GM21515 (cell line): ENCODE measurements around the gene HCRTR1.

ENCODE experiments used
- ATAC-seq: cut with Tn5 transposase; IDR thresholded peaks from one replicate; pipeline ENCODE4 v1.9.1; 2021; ENCODE audit not compliant: unreplicated experiment

The HCRTR1 gene

DNA sequence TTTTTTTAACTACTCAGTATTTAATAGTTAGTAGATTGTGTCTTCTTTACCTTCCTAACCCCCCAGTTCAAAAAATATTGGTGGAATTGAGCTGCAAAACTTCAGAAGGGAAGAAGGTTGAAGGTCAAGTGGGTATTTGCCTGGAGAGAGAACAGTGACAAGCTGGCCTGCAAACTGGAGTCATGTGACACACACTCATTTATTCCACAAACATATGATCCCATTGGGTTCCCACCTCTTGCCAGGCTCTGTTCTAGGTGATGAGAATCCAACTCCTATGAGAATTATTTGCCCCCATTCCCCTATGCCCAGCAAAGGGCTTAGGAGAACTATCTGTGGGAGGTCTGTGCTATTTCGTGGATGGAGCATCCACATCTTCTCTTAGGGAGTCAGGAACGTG, 30.7 kb downstream of the HCRTR1 start:
- ATAC-seq = no peak

DNA sequence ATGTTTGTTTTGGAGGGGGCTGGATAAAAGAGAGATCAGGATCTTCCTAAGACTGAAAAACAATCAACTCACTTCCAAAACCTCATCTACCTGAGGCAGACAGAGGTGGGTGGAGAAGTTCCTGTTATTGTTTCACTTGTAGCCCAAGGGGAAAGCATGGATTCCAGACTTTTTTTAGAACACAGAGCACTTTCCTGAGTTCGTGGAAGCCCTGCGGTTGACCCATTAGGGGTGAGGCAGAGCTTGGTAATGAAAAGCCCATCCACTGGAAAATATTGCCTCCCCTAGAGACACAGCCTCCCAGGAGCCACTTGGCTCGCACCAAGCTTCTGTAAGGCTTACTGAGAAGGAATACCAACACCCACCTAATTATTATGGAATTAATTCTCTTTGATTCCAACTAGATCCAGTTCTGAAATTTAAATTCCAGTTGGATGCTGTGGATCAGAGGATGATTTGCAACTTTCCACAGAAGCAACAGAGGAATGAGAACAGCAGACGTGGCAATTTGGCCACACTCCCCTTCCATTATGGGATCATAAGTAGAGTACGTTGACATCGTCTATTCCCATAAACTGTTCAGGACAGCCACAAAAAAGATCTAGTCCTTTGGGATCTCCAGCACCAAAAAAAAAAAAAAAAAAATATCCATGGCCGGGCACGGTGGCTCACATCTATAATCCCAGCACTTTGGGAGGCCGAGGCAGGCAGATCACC, 31.3 kb downstream of the HCRTR1 start:
- ATAC-seq = no peak

DNA sequence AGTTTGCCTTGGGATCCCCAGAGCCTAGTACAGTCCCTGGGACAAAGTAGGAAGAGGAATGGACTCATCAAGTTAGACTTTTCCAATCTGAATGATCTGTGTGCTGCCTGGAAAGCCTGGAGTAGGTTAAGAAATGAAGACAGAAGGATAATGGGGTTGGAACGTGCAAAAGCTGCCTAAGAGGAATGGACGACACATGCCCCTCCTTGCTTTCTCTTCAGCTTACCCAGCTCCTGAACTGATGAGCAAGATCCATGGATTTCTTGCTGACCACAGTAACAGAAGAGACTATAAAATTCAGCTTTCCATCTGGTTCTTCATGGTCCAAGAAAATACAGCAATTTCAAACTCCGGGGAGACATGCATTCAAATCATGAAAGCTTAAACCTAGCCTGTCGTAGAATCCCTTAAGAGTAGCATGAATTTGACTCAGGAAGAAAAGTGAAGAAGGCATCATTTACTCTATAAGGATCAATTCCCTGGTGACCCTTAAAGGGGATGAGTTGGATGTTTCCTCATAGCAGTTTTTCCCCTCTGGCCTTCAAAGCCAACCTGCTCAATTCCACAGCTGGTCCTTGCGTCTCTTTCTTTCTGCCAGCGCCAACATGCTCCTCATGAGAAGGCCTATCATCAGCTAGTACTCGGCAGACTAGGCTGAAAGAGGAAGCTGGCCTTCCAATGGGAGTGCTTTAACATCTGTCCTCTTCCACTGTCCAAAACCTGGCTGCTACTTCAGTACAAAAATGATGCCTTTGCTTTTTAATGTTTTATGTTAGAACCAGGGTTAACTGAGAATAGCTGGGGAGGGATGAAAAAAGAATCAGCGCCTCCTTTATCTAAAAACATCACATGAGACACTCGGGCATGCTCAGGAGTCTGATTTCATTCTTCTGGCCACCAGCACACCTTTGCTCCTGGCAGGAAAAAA, 32.9 kb downstream of the HCRTR1 start:
- no peak for ATAC-seq

DNA sequence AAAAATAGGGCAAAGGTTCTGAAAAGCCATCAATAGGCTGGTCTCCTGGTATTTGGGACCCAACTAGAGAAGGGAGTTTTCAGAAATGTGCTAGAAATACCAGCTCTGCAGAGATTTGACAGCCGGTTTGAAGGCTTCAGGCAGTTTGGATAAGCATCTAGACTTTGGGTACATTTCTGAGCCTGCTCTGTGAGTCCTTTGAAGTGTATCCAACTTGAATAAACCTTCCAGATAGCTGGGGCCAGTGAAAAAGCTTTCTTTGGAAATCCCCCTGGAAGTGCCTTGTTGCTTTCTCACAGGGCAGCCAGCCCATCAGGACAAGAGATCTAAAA, 33.6 kb downstream of the HCRTR1 start:
- ATAC-seq = no peak

DNA sequence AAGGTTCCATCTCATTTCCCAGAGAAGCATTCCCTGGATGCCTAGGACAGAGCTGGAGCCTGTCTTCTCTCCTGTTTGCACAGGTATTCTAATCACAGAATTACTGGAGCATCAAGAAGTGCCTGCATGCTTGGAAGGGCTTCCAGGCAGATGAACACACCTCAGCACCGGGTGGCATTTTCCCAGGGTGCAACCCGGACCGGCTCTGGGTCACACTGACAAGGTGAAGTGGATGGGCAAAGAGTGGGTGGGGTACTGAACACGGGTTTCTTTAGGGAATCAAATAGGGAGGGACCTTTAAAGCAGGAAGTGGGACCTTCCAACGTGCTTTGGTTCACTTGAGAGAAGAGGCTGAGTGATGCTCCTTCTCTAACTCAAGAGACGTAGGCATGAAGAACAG, 34.3 kb downstream of the HCRTR1 start:
- no peak for ATAC-seq

DNA sequence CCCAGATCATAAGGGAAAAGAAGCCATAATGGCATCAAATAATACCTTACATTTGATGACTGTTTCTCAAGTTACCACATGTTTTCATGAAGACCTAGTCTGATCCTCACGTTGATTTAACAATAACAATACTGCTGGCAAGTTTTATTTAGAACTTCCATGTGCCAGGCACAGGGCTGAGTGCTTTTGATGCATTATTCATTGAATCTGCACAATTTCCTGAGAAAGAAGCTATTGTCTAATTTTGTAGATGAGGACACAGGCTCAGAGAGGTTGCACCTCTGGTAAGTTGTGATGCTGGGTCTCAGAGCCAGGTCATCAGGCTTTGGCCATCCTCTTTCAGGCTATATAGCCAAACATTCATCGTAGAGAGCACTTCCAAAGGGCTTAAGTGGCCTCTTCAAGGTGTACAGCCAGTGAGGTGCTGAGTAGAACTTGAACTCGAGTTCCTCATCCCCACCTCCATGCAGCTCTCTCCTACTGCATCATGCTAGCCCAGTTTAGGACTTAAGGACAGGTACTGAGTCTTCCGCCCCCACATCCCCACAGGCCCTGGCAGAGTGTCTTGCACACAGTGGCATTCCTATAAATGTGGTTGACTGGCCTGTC, 35.5 kb downstream of the HCRTR1 start:
- ATAC-seq = no peak

DNA sequence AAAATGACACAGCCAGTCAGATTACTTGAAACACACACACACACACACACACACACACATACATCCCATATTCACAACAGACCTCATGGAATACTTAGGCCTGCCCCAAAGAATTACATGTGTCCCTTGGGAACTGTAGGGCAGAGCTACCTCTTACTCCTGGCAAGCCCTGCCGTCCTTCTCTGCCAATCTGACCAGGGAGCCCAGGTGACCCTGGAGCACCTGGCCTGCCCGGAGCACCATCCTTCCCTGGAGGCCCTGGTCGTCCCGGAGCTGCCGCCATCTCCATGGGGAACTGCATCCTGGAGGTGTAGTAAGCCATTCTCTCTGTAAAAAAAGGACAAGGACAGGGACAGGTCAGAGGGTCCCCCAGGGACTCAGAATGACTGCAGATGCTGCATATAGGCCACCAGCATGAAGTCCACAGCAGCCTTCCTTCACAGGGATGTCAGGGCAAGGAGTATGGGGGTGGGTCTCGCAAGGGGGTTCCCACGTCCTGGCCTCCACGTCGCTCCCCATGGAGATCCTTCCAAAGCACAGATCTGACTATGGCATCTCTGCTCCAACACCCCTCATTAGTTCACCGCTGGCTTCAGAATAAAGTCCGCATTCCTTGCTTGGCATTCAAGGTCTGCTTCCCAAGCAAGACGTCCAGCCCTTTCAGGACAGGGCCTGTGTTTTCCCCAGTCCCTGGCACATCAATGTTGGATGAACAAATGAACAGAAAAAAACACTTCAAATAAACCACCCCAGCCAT, 36.4 kb downstream of the HCRTR1 start:
- ATAC-seq = no peak

DNA sequence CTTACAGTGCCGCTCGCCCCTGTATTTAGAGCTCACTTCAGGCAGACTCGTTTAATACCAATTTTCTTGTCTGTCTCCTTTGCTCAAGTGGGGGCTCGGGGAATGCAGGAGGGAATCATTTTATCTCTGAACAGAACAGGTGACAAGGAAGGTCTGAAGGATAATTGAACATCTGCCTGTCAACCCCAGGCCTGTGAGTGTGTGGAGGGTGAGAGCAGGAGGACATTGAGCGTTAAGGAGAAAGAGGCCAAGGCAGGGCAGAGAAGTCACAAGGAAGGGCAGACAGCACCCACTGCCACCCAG, 36.9 kb downstream of the HCRTR1 start:
- ATAC-seq = no peak

DNA sequence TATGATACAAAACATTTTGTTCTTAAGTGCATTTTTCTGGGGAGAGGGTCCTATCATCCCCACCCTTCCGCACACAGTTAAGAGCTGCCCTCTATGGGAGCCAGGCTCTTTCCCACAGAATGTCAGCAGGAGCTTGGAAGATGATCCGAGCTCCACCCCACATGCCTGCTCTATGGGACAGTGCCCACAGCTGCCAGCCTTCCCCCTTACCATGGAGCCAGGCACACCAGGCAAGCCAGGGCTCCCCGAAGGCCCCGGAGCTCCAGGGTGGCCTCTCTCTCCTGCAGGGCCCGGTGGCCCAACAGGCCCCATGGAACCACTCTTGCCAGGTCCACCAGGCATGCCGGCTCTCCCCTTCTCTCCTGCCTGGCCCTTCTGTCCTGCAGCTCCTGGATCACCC, 37.6 kb downstream of the HCRTR1 start:
- no peak for ATAC-seq

DNA sequence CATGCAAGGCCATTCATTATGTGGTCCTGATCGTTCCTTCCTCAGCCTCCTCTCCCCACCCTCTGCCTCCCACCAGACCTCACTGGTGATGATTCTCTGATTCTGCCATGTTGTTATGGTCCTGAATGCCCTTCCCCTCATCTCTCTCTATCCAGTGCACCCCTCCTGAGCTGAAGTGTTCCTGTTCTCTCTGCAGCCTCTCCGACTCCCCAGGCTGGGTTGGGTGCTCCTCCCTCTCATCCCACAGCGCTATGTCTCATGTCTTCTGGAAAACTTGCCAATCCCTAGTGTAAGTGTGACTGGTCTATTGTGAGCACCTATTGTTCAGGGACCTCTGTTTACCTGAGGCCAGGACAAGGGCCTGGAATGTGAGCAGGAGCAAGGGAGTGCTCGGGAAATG, 38.3 kb downstream of the HCRTR1 start:
- ATAC-seq = no peak

DNA sequence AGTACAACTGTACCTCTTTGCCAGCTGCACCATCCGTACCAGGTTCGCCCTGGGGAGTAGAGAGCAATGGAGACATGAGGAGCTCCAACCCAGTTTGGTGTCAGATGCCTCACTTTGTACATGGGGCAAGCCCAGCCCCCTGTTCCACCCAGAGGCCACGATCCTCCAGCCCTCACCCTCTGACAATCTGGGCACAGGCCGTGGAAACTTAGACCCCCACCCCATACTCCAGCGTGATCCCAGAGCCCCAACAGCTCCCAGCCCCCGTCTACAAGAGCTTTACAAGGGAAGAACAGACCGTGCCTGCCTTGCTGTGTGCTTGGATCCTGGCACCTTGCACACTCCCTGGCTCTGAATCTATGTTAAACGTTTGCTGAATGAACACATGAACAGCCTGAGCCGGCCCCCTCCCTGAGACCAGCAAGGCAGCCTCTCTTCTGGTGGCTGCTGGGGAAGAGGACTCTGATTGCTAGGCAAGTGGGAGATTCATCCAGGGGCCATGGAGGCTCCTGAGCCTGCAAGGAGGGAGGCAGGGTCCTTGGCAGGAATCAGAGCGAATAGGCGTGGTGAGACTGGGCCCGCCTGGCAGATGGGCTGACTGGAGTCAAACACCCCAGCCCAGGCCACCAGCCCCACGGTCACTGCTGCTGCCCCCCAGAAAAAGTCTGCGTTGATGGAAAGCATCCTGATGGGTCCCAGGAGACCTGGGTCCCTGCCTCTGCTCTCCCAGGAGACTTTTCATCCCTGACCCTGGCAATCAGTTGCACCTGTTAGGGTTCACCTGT, 39.7 kb downstream of the HCRTR1 start:
- ATAC-seq = no peak

DNA sequence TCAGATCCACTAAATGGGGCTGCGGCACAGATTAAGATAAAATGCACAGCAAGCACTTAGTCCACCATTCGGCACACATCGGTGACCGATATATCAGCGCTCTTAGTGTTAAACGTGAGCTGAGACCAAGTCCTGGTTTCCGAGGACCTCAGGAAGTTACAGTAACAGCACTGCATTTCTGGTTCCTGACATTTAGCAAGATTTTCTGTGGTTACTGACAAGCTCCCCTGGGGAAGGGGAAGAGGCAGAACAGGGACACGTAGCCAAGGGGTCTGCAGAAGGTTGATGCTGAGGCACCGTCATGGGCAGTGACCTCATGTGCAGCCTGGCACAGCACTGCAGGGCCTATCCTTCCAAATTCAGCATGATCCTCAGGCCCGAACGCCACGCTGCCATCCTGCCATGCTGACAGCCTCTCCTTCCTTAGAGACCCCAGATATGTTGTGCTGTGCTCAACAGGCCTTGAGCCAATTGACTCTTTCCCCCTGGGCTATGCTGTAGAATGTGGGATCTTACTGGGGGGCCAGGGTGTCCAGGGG, 40.6 kb downstream of the HCRTR1 start:
- ATAC-seq = no peak

DNA sequence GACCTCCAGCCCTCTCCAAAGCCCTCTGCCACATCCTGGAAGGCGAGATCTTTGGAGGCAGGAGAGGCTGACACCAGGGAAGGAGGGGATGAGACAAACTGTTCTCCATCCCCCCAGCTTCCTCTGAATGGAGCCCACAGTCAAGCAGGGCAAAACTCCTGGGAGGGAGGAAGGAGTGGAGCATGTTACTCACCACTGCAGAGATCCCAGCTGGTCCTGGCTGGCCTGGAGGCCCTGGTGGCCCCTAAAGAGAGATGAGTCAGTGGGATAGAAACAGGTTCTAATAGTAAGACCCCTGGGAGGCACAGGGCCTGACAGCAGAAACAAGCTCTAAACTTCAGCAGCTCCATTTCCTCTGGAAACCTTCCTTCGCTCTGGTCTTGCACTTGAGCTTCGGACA, 41.2 kb downstream of the HCRTR1 start:
- ATAC-seq = no peak

DNA sequence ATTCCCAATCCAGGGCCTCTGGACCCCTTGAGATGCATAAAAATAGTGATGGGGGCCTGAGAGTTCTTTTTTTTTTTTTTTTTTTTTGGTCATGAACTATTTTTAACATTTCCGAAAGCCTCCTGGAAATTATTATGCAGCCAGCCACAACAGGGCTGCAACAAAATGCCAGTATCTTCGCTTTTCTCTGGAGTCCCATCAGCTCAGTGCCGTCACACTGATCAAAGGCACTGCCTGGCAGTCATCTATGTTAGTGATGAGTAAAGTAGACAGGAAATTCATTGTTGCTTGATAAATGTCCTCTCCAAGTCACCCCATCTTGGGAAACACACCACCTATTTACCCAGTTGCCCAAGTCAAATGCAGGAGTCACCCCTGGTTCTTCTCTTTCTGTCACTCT, 42.4 kb downstream of the HCRTR1 start:
- ATAC-seq = no peak

DNA sequence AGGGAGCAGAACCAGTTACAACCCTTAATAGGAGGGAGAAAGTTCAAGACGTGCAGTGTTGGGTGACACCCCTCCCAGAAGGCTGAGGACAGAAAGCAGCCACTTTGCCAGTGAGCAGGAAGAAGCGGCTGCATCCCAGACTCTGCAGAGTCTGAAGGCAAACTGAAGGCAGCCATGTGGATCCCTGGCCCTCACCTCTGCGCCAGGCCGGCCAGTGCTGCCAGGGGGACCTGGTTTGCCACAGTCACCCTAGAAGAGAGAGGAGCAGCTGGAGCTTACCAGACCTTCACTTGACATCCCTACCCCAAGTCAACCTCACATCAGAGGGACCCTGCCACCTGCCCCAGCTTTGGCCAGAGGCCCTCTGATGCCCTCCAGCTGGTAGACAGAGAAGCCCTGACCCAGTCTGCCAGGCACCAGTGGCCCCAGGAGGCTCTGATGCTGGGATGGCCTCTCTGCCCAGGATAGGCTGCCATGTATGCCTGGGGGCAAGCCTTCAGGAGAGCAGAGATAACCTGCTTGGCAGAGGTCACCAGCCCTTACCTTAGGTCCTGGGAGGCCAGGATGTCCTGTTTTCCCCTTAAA, 43.5 kb downstream of the HCRTR1 start:
- no peak for ATAC-seq

DNA sequence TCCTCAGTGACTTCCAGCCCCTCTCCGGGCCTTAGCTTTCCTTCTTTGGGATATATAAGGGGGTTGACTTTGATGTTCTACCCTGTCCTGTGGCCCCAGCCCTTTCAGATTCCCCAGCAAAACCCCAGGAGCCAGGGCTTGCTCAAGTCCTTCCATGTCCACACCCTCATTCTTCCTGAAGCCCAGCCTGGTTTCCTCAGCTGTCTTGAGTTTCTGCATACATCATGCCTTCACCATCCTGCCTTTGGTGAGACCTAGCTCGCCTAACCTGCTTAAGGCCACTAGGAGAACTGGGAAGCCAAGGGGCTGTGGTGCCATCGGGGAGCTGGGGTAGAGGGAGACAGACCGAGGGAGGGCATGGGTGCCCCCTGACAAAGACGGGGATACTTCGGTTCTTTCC, 44.4 kb downstream of the HCRTR1 start:
- ATAC-seq = no peak

DNA sequence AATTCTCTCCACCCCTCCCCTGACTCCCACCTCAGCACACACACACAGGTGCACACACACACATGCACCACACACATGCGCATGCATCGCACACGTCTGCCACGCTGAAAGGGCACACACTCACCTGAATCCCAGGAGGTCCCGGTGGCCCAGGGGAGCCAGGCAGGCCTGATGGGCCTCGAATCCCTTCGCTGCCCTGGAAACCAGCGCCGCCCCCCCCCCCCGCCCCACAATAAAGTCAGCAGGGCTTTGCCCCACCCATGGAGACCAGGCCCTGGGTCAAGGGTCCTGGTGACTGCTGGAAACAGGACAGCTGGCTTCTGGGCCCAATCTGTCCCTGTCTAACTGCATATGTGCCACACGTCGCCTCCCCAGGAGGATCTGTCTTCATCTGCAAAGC, 45.0 kb downstream of the HCRTR1 start:
- no peak for ATAC-seq

DNA sequence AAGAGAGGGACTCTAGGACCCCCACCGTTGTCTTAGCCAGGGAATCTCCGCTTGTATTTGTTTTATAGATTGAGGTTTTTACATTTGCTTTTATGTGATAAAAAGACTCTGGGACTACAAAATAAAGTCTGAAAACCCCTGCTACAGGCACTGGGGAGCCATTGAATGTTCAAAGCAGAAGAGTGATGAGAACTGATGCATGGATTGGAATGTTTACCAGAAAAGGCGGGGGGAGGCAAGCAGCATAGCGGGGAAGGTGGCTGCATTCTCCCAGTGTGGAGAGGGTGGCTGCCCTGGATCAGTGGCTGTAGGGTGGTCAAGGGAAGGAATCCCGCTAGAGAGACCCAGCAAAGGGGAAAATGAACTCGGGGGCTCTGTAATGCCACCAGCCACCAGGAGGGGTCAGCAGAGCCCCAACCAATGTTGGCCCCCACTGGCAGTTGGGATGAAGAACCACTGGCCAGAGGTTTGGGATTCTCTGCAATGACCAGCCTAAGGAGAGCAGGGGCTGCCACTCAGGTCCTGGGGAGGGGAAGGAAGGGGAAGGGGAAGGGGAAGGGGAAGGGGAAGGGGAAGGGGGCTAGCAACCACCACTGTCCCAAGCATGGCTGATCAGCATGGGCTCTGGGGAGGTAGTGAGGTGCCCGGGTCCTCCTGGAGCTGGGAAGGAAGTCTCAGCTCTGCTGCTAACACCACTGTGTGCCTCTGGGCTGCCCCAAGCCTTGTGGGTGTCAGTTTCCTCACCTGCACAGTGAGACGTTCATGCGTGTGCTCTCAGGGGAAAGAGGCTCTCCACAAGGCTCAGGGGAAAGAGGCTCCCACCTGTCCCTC, 46.3 kb downstream of the HCRTR1 start:
- no peak for ATAC-seq

DNA sequence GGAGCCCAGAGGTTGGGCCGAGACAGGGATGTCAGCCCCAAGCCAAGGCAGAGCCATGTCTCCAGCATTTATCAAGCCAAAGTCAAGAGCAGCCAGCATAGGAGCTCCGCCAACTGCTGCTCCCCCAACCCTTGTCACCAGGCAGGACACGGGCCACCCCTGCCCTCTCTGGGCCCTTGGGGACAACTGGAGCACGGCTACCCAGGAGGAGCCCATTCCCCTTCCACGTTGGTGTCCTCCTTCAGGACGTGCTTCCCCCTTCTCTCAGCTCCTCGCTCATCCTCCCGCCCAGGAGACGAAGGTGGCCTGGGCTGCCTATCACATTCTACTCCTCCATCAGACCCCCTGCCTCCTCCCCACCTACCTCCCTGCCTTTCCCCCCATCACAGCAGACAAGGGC, 47.0 kb downstream of the HCRTR1 start:
- ATAC-seq = no peak
